HK-2 (cell line): ENCODE measurements around the gene EIF4G3.
A peak's percentile ranks its signal among the peaks of the same experiment; 100 is the strongest.
"Not testable (repeated sequence)": the region's sequence is repeated elsewhere in the genome, so short reads cannot be mapped to it uniquely, and the experiment has no call there.

Source experiments
- DNase-seq: peaks from one replicate; pipeline ENCODE4 v3.0.0-alpha.2; 2018; ENCODE audit not compliant: unreplicated experiment

Gene EIF4G3

GRCh38 chr1:21152423-21153100 is 24.1 kb downstream of the EIF4G3 start:
- no peak for DNase-seq

- peak; percentile 42 for DNase-seq
Measured at GRCh38 chr1:21149855-21150432, 26.8 kb downstream of the EIF4G3 start.

- no peak for DNase-seq
Measured at GRCh38 chr1:21149430-21149854, 27.3 kb downstream of the EIF4G3 start.

GRCh38 chr1:21143752-21144151 is 32.9 kb downstream of the EIF4G3 start:
- no peak for DNase-seq

GRCh38 chr1:21143138-21143537 is 33.6 kb downstream of the EIF4G3 start:
- DNase-seq = no peak

GRCh38 chr1:21141030-21141429 is 35.7 kb downstream of the EIF4G3 start:
- no peak for DNase-seq

- DNase-seq = no peak
Measured at GRCh38 chr1:21139601-21140000, 37.1 kb downstream of the EIF4G3 start.

- not testable (repeated sequence) for DNase-seq
Measured at GRCh38 chr1:21136344-21136743, 40.4 kb downstream of the EIF4G3 start.

GRCh38 chr1:21131200-21131599 is 45.5 kb downstream of the EIF4G3 start:
- no peak for DNase-seq

- no peak for DNase-seq
Measured at GRCh38 chr1:21129407-21129806, 47.3 kb downstream of the EIF4G3 start.

GRCh38 chr1:21126324-21126723 is 50.4 kb downstream of the EIF4G3 start:
- no peak for DNase-seq

GRCh38 chr1:21124846-21125245 is 51.9 kb downstream of the EIF4G3 start:
- no peak for DNase-seq

GRCh38 chr1:21123287-21123948 is 53.3 kb downstream of the EIF4G3 start:
- DNase-seq = no peak

GRCh38 chr1:21121764-21122471 is 54.8 kb downstream of the EIF4G3 start:
- no peak for DNase-seq

- DNase-seq = no peak
Measured at GRCh38 chr1:21118167-21118566, 58.5 kb downstream of the EIF4G3 start.

GRCh38 chr1:21117597-21118001 is 59.1 kb downstream of the EIF4G3 start:
- DNase-seq = no peak

- no peak for DNase-seq
Measured at GRCh38 chr1:21117159-21117558, 59.5 kb downstream of the EIF4G3 start.

GRCh38 chr1:21115098-21115760 is 61.5 kb downstream of the EIF4G3 start:
- no peak for DNase-seq

- DNase-seq = no peak
Measured at GRCh38 chr1:21114431-21114830, 62.3 kb downstream of the EIF4G3 start.

- DNase-seq = no peak
Measured at GRCh38 chr1:21110163-21110562, 66.5 kb downstream of the EIF4G3 start.

- no peak for DNase-seq
Measured at GRCh38 chr1:21106709-21107108, 70.0 kb downstream of the EIF4G3 start.

- no peak for DNase-seq
Measured at GRCh38 chr1:21106238-21106637, 70.5 kb downstream of the EIF4G3 start.
